Globus pallidus (tissue), 1 donor: ENCODE data around the gene NUDT14.

Source experiments
- DNase-seq: peaks from one replicate; pipeline ENCODE4 v3.0.0-alpha.2; 2015; ENCODE audit warnings: low spot score

Gene NUDT14

GRCh38 chr14:105173901-105174894 is 6.9 kb downstream of the NUDT14 start:
- DNase-seq, result no peak

- no peak for DNase-seq
These were observed 8.0 kb downstream of the NUDT14 start for GRCh38 chr14:105173145-105173544.

GRCh38 chr14:105172476-105172875 is 8.6 kb downstream of the NUDT14 start:
- DNase-seq, result no peak

- DNase-seq, result no peak
These were observed 10.0 kb downstream of the NUDT14 start for GRCh38 chr14:105171004-105171673.

GRCh38 chr14:105169776-105170655 is 11.1 kb downstream of the NUDT14 start:
- no peak for DNase-seq

- no peak for DNase-seq
These were observed 12.1 kb downstream of the NUDT14 start for GRCh38 chr14:105168979-105169507.

GRCh38 chr14:105168496-105168978 is 12.6 kb downstream of the NUDT14 start, which contains the start of gene JAG2:
JAG2 (minus strand) TSS chr14:105168776; CDS start chr14:105168420, 356 bp downstream.
- no peak for DNase-seq

GRCh38 chr14:105168093-105168420 is 13.1 kb downstream of the NUDT14 start:
- no peak for DNase-seq

GRCh38 chr14:105167303-105168092 is 13.6 kb downstream of the NUDT14 start:
- DNase-seq, result no peak

GRCh38 chr14:105166571-105167302 is 14.4 kb downstream of the NUDT14 start:
- DNase-seq, result no peak

- DNase-seq, result no peak
These were observed 15.2 kb downstream of the NUDT14 start for GRCh38 chr14:105165761-105166485.

- DNase-seq, result no peak
These were observed 15.9 kb downstream of the NUDT14 start for GRCh38 chr14:105165134-105165704.

GRCh38 chr14:105163040-105163742 is 17.9 kb downstream of the NUDT14 start:
- DNase-seq, result no peak

- no peak for DNase-seq
These were observed 18.5 kb downstream of the NUDT14 start for GRCh38 chr14:105162669-105162979.

GRCh38 chr14:105161964-105162668 is 19.0 kb downstream of the NUDT14 start:
- DNase-seq, result no peak

GRCh38 chr14:105161309-105161708 is 19.8 kb downstream of the NUDT14 start:
- no peak for DNase-seq

GRCh38 chr14:105160776-105161175 is 20.3 kb downstream of the NUDT14 start:
- no peak for DNase-seq

- no peak for DNase-seq
These were observed 21.8 kb downstream of the NUDT14 start for GRCh38 chr14:105159344-105159743.
